Activated CD4-positive, alpha-beta T cell treated with anti-CD3 and anti-CD28 coated beads for 24 hours (primary cell): ENCODE results near the gene CRYBG2.
"Not testable (repeated sequence)": the region's sequence is repeated elsewhere in the genome, so short reads cannot be mapped to it uniquely, and the experiment has no call there.

Experiments used
- DNase-seq, 2 donors: peaks; one replicate each; pipeline ENCODE4 v3.0.0-alpha.2; 2020; ENCODE audit warnings: low read depth in 2 of 2

Gene CRYBG2

GRCh38 chr1:26350701-26351589 is 3.0 kb downstream of the CRYBG2 start:
- DNase-seq, result no peak

- DNase-seq, result no peak
Observed at GRCh38 chr1:26350343-26350700, 3.6 kb downstream of the CRYBG2 start.

- DNase-seq, result no peak
Observed at GRCh38 chr1:26349877-26350244, 4.1 kb downstream of the CRYBG2 start.

- no peak for DNase-seq
Observed at GRCh38 chr1:26349188-26349876, 4.6 kb downstream of the CRYBG2 start.

- no peak for DNase-seq
Observed at GRCh38 chr1:26346274-26347033, 7.5 kb downstream of the CRYBG2 start.

GRCh38 chr1:26345718-26346117 is 8.2 kb downstream of the CRYBG2 start:
- DNase-seq, result no peak

GRCh38 chr1:26344147-26344920 is 9.6 kb downstream of the CRYBG2 start:
- DNase-seq, result no peak

GRCh38 chr1:26340047-26340481 is 13.9 kb downstream of the CRYBG2 start:
- DNase-seq, result no peak

- no peak for DNase-seq
Observed at GRCh38 chr1:26338670-26339069, 15.3 kb downstream of the CRYBG2 start.

- no peak for DNase-seq
Observed at GRCh38 chr1:26337625-26338024, 16.3 kb downstream of the CRYBG2 start.

- DNase-seq, result no peak
Observed at GRCh38 chr1:26337206-26337535, 16.8 kb downstream of the CRYBG2 start.

- peak; percentile 81 to 83 for DNase-seq
Observed at GRCh38 chr1:26336477-26337205, 17.3 kb downstream of the CRYBG2 start.

GRCh38 chr1:26335774-26336476 is 18.0 kb downstream of the CRYBG2 start:
- no peak for DNase-seq

- DNase-seq, result not testable (repeated sequence)
Observed at GRCh38 chr1:26333312-26333711, 20.6 kb downstream of the CRYBG2 start.

- no peak for DNase-seq
Observed at GRCh38 chr1:26330276-26330675, 23.7 kb downstream of the CRYBG2 start.

- DNase-seq, result not testable (repeated sequence)
Observed at GRCh38 chr1:26329380-26329779, 24.6 kb downstream of the CRYBG2 start.

- no peak for DNase-seq
Observed at GRCh38 chr1:26328597-26328996, 25.3 kb downstream of the CRYBG2 start.

- no peak for DNase-seq
Observed at GRCh38 chr1:26327956-26328362, 26.0 kb downstream of the CRYBG2 start.

GRCh38 chr1:26324550-26324949 is 29.4 kb downstream of the CRYBG2 start:
- no peak for DNase-seq

- DNase-seq, result no peak
Observed at GRCh38 chr1:26323382-26323781, 30.5 kb downstream of the CRYBG2 start.

- no peak for DNase-seq
Observed at GRCh38 chr1:26322042-26322331, 31.9 kb downstream of the CRYBG2 start.
